ENCODE measurements around the gene OBSCN.

OBSCN gene

GRCh38 chr1:228347181-228347580 is 139.3 kb downstream of the OBSCN start:
- DNase-seq, result no peak

GRCh38 chr1:228348708-228349467 is 141.0 kb downstream of the OBSCN start:
- no peak for DNase-seq

DNA sequence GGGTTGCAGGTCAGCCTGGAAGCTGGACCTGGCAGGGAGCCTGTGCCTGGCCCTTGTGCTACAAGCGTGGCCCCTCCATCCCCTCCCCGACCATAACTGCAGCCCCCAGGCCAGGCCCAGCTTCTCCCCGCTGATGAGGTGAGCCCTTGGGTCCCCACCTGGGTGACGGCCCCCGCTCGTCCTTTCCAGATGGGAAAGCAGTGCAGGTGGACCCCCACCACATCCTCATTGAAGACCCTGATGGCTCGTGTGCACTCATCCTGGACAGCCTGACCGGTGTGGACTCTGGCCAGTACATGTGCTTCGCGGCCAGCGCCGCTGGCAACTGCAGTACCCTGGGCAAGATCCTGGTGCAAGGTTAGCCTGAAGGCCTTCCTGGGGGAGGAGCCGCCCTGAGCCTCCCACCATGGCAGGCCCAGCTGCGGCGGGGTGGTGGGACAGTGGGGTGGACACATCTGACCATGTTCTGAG is 141.9 kb downstream of the OBSCN start:
- DNase-seq, result peak; percentile 12

DNA sequence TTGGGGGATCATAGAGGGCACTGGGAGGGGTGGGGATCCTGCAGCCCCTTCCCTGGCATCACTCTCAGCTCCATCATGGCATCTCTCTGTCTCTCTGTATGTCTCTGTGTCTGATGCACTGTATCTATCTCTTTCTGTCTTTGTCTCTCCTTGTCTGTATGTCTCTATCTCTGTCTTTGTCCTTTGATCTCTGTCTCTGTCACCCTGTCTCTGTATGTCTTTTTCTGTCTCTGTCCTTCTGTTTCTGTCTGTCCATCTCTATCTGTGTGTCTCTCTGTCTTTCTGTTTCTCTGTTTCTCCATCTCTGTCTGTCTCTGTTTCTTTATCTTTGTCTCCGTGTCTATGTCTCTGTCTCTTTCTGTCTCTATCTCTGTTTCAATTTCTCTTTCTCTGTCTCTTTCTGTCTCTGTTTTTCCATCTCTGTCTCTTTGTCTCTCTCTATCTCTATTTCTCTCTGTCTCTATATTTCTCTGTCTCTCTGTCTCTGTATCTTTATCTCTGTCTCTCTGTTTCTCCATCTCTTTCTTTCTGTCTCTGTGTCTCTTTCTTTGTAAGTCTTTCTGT is 142.4 kb downstream of the OBSCN start:
- DNase-seq, result no peak

DNA sequence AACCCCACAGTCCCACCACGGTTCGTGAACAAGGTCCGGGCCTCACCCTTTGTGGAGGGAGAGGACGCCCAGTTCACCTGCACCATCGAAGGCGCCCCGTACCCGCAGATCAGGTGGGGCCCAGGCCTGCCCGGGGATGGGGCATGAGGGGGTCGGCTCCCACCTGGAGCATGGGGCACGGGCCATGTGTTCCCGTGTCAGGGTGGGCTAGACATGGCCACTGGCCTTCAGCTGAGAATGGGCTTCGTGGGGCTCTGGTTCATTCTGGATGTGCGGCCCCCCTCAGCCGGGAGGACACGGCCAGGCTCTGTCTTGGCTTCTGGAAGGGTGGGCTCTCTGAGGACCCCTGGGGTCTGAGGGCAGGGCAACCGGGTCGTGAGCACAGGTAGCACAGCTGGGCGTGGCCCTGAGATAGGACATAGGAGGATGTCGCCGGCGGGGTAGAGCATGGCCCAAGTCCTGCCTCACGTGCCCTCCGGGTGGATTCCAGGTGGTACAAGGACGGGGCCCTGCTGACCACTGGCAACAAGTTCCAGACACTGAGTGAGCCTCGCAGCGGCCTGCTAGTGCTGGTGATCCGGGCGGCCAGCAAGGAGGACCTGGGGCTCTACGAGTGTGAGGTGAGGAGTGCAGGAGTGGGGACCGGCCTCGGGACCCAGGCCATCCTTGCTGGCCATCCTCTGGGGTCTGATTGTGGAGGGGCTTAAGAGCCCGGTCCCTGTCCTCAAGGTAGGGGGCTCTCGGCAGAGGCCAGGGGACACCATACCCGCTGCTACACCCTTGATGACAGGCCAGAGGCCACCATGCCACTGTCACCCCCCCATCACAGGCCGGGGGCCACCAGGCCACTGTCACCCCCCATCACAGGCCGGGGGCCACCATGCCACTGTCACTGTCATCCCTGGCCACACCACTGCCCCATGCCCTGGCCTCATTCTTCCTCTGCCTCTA is 143.3 kb downstream of the OBSCN start:
- DNase-seq, result no peak

DNA sequence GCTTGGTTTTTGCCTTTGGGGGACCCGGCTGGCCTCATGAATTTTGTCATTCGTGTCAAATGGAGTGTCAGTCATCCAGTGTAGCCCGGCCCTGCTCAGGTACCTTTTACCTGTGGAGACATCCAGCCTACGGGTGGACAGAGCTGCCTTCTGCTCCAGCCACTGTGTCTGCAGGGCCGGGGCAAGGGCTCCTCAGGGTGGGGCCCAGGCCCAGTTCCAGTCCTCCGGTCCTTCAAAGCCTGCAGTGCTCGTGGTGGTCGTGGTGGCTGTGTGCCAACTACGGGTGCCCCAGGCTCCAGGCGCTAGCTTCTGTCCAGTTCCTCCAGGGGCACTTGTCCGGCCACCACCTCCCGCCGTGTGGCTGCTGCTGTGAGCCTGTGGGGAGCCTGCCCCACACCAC is 144.0 kb downstream of the OBSCN start:
- no peak for DNase-seq

DNA sequence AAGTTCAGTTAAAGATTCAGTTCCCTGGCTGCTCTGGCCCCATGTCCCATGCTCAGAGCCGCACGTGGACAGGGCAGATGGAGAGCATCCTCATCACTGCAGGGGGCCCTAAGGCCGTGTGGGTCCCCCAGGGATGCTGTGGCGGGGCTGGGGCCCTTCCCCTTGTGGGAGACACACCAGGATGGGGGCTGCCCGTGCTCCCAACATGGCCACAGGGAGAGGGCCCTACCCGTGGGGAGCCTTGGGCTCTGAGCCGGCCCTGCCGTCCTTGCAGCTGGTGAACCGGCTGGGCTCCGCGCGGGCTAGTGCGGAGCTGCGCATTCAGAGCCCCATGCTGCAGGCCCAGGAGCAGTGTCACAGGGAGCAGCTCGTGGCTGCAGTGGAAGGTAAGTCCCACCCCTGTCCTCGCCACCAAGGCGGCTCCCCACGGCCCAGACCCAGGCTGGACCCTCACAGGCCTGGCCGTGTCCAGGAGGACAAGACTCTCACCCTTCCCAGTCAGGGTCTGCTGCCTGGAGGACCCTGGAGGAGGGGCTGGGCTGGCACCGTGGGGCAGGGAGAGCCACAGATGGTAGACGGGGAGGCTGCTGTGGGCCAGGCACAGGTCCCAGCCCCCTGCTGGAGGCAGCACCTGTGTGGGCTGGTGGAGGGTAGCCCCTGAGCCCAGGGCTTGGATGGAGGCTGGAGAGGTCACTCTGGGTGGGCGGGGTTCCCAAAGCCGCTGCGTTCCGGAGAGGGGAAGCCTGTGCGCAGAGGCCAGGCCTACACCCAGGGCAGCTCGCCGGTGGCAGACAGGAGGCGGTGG is 145.0 kb downstream of the OBSCN start:
- DNase-seq, result no peak

DNA sequence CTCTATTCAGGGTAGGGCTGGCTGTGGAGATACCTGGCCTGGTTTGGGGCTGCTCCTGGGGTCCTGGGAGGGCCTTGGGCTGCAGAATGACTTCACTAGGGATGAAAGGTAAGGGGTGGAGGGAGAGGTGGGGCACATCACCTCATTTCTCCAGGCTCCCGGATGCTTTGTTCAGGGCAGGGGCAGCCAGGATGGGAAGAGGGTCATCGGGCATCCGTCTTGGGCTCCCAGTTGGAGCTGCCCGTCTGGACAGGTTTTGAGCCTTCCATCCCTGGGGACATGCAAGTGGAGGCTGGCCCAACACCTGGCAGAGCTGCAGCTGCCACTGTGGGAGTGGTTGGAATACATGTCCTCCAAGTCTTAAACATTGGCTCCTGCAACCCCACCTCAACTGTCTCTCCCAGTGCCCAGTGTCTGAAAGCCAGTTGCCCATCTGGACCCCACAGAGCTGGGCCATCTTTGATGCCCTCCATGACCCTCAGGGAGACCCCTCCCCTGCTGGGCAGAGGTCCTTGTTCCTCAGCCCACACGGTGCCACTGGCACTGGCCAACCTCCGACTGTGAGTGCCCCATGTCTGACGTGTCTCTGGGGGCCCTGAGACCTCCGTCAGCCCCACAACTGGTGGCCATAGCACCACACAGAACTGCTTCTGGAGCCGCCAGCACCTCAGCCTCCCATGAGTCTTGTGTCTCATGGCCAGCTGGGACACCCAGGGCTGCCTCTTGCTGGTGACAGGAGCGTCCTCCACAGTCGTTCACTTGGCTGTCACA is 145.9 kb downstream of the OBSCN start:
- no peak for DNase-seq

GRCh38 chr1:228354390-228355320 is 146.8 kb downstream of the OBSCN start:
- DNase-seq, result no peak

DNA sequence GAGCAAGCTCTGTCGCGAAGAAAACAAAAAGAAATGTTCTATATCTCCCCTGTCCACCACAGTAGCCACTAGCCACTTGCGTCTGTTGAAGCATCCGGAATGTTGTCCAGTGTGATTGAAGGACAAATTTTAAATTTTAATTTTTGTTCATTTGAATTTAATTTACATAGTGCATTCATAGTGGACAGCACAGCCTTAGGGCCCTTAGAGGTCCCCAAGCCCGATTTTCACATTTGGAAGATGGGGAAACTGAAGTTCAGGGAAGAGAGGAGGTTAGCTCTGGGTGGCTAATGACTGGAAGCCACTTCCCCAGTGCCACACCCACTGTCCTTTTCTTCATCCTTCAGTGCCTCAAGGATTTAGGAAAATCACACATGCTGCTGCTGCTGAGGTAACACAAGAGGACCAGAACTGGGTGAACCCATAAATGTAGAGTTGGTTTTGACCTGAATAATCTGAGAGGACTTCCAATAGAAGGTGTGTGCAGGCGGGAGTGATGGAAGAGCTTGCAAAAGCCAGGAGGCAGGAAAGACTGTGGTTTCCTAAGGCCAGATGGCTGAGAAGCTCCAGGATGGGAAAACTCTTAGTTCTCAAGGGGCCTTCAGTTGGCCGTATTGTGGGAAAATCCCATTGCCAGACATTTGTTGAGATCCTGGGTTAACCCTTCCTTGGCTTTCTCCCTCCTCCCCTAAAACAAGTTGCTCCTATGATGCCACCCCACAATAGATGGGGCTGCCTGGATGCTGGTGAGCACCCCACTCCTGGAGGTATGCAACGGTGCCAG is 149.2 kb downstream of the OBSCN start:
- DNase-seq, result no peak

GRCh38 chr1:228358039-228358763 is 150.4 kb downstream of the OBSCN start:
- DNase-seq, result no peak

DNA sequence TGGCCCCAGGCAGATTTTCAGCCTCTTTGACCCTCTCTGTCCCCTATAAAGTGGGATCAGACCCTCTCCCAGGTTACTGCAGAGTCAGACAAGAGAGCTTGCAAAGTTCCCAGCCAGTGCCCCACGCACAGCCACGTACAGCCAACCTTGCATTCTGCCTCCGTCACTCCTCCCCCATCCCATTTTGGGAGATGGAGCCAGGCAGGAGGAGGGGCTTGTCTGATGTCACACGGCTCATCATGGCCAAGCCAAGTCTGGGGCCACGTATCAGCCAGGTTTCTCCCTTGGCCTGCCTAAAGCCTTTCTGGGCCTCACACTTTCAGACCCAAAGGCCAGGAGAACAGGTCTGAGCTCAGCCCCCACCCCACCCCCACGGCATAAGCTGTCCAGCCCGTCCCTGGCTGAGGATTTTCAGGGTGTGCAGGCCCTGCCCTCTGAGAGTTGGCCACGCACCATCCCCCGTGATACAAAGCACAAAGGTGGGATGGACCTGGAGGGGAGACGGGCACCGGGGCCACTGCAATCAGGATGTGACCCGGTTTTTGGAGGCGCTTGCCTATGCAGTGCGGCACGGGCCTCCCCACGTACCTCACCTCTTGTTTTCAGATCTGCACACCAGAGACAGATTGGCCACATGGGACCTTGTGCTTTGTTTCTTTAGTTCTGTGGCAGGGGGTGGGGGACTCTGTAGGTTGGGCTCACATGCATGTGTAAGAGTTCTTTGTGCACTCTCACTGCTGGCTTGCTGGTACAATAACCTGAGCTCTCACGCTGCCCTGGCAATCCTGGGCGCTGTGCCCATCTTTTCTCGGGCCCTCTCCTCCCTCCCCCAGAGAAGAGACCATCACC is 151.1 kb downstream of the OBSCN start:
- no peak for DNase-seq

DNA sequence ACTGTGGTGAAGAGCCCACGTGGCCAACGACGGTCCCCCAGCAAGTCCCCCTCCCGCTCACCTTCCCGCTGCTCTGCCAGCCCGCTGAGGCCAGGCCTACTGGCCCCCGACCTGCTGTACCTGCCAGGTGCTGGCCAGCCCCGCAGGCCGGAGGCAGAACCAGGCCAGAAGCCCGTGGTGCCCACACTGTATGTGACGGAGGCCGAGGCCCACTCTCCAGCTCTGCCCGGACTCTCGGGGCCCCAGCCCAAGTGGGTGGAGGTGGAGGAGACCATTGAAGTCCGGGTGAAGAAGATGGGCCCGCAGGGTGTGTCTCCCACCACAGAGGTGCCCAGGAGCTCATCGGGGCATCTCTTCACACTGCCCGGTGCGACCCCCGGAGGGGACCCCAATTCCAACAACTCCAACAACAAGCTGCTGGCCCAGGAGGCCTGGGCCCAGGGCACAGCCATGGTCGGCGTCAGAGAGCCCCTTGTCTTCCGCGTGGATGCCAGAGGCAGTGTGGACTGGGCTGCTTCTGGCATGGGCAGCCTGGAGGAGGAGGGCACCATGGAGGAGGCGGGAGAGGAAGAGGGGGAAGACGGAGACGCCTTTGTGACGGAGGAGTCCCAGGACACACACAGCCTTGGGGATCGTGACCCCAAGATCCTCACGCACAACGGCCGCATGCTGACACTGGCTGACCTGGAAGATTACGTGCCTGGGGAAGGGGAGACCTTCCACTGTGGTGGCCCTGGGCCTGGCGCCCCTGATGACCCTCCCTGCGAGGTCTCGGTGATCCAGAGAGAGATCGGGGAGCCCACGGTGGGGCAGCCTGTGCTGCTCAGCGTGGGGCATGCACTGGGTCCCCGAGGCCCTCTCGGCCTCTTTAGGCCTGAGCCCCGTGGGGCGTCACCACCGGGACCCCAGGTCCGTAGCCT is 152.0 kb downstream of the OBSCN start:
- DNase-seq, result no peak

GRCh38 chr1:228360533-228361313 is 152.9 kb downstream of the OBSCN start:
- DNase-seq, result no peak

- DNase-seq, result no peak
Observed at GRCh38 chr1:228361314-228362140, 153.7 kb downstream of the OBSCN start.

Measured in activated CD8-positive, alpha-beta memory T cell treated with anti-CD3 and anti-CD28 coated beads, Interleukin-2, amount 50 U/mL, for 4 hours (primary cell).